GM12873 (cell line): Measurements from ENCODE around the gene TEX38.
A peak's percentile ranks its signal among the peaks of the same experiment; 100 is the strongest.

Experiments used
- TF ChIP-seq, protein P1 (sequence below): IDR thresholded peaks from 2 replicates; pipeline ENCODE4 v1.5.1; 2012; ENCODE audit warnings: low read depth, mild to moderate bottlenecking, moderate library complexity, low read length, control low read depth; ENCODE audit not compliant: insufficient read depth; ENCODE audit errors: missing control alignments

The TEX38 gene

DNA sequence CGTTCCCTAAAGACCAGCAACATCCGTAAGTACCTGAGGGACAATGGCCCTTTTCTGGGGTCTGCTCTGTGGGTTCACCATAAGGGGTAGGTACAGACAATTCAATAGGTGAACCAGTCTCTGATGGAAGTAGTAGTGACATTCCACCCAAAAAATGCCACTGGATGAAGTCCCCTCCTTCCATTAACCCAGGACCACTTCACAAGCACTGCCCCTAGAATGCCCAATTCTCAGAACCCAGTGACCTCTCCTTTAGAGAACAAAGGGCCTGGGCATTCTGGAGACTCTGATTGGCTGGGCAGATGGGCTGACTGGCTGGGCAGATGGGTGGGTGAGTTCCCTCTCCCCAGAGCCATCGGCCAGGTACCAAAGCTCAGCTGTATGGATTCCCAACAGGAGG lies at the start of gene TEX38:
TSS of gene TEX38 (plus strand) at position 301 of the 400 bp plus-strand sequence. CDS start at position 382, 81 bp downstream.
- TF ChIP-seq, protein P1, sequence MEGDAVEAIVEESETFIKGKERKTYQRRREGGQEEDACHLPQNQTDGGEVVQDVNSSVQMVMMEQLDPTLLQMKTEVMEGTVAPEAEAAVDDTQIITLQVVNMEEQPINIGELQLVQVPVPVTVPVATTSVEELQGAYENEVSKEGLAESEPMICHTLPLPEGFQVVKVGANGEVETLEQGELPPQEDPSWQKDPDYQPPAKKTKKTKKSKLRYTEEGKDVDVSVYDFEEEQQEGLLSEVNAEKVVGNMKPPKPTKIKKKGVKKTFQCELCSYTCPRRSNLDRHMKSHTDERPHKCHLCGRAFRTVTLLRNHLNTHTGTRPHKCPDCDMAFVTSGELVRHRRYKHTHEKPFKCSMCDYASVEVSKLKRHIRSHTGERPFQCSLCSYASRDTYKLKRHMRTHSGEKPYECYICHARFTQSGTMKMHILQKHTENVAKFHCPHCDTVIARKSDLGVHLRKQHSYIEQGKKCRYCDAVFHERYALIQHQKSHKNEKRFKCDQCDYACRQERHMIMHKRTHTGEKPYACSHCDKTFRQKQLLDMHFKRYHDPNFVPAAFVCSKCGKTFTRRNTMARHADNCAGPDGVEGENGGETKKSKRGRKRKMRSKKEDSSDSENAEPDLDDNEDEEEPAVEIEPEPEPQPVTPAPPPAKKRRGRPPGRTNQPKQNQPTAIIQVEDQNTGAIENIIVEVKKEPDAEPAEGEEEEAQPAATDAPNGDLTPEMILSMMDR = no peak

DNA sequence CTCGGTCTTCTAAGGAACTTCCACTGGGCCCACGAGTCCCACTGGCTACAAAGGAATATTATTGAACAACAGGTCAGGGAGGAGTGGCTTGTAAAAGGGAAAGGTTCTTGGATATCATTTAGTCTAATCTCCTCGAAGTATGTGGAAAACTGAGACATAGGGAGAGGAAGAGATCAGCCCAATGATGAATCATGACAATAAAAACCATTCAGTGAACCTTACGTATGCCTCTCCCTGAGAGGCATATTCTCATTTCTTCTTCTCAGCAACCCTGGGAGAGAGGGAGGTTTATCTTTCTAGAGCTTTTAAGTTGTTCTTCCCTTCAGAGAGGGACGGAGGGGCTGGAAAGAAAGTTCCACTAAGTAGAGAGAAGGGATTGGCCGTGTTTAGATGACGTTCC lies 49.7 kb upstream of the TEX38 start:
- TF ChIP-seq, protein P1 = no peak

DNA sequence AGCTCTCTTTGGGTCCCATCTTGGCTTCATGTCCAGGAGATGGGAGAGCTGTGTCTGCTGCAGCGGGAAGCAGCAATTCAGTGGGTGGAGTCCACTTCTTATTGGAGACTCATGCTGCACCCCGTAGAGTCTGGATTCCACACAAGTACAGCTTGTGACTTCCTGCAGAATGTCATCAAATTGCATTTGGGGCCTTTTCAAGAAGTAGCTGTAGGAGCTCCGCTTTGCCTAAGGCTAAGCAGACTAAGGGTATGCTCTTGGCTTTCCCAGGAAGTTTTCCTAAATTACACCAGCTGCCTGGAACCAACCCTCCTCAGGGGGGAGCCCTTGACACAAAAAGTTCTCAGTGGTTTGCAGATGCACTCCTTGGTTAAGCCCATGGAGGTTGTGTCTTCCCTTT lies 49.3 kb upstream of the TEX38 start:
- TF ChIP-seq, protein P1 = peak; percentile 52

DNA sequence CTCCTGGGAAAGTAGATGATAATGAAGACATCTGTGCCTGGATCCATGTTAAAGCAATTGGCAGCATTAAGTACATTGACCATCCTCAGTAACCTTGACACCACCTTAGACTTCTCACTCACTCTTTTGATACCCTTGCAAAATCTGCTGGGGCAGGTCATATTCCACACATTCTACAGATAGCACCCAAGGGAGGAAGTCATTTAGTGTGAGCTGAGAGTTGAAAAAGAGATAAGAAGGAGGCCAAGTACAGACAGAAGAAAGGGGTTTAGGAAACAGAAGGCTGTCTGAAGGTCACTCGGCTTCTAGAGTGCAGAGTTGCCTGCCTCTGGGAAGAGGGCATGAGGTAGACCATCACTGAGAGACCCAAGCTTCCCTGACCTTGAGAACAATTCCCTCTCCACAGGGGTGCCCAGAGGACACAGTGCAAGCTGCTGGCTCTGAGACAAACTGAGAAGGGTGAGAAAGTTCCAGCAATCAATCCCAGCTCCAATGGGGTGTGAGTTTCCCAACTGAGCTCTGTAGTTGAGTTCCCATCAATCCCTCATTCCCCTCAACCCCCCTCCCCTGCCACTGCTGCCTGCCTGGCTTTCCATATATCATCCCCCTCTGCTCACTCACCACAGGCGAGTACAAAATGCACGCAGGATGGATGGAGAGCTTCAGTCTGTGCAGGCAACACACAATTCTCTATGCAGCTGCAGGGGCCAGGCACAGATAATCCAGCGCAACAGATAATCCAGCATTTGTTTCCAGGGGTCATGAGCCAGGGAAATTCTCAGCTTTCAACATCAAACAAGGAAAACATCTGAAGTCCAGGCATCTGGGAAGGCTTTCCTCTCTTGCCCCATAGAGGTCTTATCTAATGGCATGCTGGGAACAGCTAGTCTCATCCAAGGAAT lies 47.7 kb upstream of the TEX38 start:
- TF ChIP-seq, protein P1 = no peak

DNA sequence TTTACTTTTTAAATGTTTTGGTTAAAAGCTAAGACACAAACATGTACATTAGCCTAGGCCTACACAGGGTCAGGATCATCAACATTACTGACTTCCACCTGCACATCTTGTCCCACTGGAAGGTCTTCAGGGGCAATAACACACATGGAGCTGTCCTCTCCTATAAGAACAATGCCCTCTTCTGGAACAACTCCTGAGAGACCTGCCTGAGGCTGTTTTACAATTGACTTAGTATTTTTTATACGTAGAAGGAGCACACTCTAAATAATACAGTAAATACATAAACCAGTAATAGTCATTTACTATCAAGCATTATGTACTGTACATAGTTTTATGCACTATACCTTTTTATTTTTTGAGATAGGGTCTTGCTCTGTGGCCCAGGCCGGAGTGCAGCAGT lies 40.9 kb upstream of the TEX38 start:
- TF ChIP-seq, protein P1 = no peak

DNA sequence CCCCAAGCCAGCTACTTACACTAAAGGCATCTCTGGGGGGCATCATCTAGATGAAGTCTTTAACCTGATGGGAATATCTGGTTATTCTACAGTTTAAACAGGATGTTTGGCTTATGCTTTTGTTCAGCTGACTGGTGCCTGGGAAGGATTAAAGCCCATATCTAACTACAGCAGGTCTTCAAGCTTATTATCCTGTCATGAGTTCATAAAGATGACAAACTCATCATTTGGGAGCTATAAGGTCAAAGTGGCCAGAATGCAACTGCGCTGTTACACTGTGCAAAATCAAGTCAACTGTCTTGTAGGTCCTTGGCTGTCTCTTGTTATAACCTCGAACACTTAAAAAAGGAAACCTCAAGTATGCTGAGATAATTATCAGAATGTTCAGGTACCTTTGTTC lies 36.4 kb upstream of the TEX38 start:
- TF ChIP-seq, protein P1 = no peak

DNA sequence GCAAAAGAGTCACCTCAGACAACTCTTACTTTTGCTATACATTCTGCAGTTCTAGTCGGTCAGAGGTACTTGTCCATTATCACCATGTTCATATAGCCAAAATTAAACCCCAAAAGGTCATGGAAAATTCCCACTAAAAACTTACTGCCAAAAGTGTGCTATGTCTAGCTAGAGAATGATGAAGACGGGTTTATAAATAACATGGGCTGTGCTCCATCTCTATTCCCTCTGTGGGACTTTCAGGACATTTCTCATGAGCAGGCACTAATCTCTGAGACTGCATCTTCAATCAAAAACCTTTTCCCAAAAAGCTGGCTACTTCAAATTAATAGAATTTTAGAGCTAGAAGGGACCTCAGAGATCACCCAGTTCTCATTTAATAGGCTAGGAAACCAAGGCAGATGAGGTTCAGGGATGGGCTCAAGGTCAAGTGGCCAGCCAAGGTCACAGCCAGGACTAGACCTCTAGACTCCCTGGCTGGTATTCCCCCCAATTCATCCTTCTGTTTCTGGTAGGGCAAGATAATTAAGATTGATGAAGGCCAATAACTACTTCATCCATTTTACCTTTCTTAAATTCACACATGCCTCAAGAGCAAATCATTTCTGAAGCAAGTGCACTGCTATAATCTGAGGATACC lies 34.1 kb upstream of the TEX38 start:
- TF ChIP-seq, protein P1 = no peak
